Erythroblast (primary cell): ENCODE measurements around the gene PRICKLE1.

Source experiments
- GATA1 ChIP-seq: IDR thresholded peaks from 2 replicates; pipeline ENCODE4 v1.6.1; 2011; ENCODE audit warnings: low read depth, mild to moderate bottlenecking, control low read depth, low read length, moderate library complexity
- POLR2A ChIP-seq: IDR thresholded peaks from 2 replicates; pipeline ENCODE4 v1.6.1; 2011; ENCODE audit warnings: mild to moderate bottlenecking, low read length

GRCh38 chr12:42496886-42497285 lies 92.7 kb downstream of the PRICKLE1 start:
- TF ChIP-seq POLR2A (no peak), GATA1 (no peak)
